ENCODE measurements around the gene MCOLN3.

The MCOLN3 gene

DNA sequence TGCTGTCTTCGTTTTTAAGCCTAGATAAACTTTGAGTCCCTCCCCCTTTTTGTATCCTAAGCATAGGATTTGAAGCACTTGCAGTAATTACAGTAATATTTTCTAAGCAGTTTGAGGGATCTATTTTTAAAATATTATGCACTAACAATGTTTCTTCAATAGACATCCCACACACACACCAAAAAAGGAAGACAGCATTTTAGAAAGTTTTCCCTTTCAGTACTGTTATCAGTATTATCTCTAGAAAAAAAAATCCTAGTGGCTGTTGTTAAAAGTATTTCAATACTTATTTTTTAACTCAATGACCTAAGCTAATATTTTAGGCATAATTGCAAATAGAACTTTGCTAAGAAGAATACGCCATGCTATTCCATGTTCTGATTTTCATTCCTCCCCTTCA is 15.1 kb downstream of the MCOLN3 start:
- TF ChIP-seq, protein P1, sequence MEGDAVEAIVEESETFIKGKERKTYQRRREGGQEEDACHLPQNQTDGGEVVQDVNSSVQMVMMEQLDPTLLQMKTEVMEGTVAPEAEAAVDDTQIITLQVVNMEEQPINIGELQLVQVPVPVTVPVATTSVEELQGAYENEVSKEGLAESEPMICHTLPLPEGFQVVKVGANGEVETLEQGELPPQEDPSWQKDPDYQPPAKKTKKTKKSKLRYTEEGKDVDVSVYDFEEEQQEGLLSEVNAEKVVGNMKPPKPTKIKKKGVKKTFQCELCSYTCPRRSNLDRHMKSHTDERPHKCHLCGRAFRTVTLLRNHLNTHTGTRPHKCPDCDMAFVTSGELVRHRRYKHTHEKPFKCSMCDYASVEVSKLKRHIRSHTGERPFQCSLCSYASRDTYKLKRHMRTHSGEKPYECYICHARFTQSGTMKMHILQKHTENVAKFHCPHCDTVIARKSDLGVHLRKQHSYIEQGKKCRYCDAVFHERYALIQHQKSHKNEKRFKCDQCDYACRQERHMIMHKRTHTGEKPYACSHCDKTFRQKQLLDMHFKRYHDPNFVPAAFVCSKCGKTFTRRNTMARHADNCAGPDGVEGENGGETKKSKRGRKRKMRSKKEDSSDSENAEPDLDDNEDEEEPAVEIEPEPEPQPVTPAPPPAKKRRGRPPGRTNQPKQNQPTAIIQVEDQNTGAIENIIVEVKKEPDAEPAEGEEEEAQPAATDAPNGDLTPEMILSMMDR (IDR thresholded peaks at IDR 0.05; ENCODE audit: low read depth, low read length, missing control alignments) = no peak
- DNase-seq (ENCODE audit: extremely low read depth, low read depth) = no peak
- H3K4me3 ChIP-seq (replicated peaks; ENCODE audit: low read depth, low read length) = no peak overlapping the region

DNA sequence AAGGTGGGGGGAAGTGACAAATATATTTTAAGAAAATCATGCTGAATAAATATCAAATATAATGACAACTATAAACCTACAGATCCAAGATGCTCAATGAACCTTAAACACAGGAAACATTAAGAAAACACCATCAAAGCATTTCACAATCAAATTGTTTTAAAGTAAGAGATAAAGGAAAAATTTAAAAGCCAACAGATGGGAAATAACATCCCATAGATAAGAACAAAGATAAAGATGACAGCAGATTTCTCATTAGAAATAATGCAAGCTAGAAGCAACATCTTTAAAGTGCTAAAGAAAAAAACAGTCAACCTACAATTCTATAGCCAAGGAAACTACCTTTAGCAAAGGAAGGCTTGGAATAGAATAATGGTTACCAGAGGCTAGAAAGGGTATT is 17.8 kb downstream of the MCOLN3 start:
- DNase-seq (ENCODE audit: extremely low read depth, low read depth) = no peak
- H3K4me3 ChIP-seq (replicated peaks; ENCODE audit: low read depth, low read length) = no peak overlapping the region

DNA sequence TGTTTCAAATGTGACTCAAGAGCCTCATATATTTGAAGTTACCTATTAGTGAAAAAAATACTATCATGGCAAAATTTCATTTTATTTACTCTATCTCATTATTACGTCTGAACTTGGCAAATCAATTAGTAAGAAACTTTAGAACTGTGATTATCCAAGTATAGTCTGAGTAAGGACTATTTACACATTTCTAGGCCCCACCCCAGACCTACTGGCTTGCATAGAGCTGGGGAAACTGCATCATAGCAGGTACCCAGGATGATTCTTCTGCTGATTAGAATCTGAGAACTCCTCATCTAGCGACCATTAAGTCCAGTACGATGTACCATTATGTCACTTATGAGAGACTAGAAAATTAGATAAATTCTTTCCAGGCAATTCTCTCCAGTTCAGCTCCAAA is 20.1 kb downstream of the MCOLN3 start:
- TF ChIP-seq, protein P1 (IDR thresholded peaks at IDR 0.05; ENCODE audit: low read depth, low read length, missing control alignments) = no peak
- no peak for DNase-seq (ENCODE audit: extremely low read depth, low read depth)

More for the DNA sequence above, 17.8 kb downstream of the MCOLN3 start:
- TF ChIP-seq, protein P1 (IDR thresholded peaks at IDR 0.05; ENCODE audit: low read depth, low read length, missing control alignments) = no peak

DNA sequence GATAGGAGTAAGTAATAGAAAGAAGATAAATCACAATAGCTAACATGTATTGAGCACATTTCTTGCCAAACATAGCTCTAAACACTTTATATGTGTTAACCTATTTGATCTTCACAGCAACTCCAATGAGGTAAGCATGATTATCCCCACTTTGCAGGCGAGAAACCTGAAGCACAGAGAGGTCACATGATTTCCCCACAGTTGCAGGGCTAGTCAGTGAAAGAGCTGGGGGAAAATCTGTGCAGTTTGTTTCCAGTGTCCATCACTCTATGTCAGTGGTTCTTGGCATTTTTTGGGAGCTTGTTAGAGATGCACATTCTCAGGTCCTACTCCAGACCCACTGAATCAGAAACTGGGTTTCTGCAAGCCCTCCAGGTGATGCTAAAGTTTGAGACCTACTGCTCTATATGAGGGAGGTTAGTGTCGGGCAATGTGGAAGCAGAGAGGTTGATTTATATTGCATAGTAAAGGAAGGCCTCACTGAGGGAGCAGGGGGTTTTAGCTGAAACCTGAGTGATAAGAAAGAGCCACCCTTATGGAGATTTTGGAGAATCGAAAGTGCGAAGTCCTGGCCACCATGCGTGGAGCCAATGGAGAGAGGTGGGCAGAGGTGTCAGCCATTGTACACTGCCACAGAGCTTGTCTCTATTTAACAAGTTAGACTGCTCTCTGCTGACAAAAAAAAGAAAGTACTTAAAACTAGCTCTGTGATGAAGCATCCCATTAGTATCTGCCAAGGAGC is 20.9 kb downstream of the MCOLN3 start:
- DNase-seq (ENCODE audit: extremely low read depth, low read depth) = peak; percentile 6
- TF ChIP-seq, protein P1 (IDR thresholded peaks at IDR 0.05; ENCODE audit: low read depth, low read length, missing control alignments) = no peak
- no peak overlapping the region for H3K4me3 ChIP-seq (replicated peaks; ENCODE audit: low read depth, low read length)

More for the DNA sequence above, 20.1 kb downstream of the MCOLN3 start:
- no peak overlapping the region for H3K4me3 ChIP-seq (replicated peaks; ENCODE audit: low read depth, low read length)

DNA sequence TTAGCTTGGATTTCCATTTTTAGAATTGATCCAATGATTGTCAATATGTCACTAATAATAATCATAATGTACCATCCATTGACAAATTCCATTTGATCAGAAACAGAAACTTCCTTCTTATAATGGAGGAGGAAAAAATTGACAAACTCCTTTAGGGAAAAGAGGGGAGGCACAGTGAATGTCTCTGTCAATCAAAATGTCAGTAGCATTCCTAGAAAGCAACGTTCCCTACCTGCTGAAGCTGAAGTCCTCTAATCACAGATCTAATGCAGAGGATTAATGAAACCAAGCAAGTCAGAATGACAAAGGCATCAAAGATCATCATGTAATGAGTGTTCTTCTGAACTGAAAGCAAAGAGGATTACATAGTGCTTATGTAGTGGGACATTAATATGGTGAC is 22.4 kb downstream of the MCOLN3 start:
- no peak overlapping the region for H3K4me3 ChIP-seq (replicated peaks; ENCODE audit: low read depth, low read length)
- DNase-seq (ENCODE audit: extremely low read depth, low read depth) = no peak
- TF ChIP-seq, protein P1 (IDR thresholded peaks at IDR 0.05; ENCODE audit: low read depth, low read length, missing control alignments) = no peak

DNA sequence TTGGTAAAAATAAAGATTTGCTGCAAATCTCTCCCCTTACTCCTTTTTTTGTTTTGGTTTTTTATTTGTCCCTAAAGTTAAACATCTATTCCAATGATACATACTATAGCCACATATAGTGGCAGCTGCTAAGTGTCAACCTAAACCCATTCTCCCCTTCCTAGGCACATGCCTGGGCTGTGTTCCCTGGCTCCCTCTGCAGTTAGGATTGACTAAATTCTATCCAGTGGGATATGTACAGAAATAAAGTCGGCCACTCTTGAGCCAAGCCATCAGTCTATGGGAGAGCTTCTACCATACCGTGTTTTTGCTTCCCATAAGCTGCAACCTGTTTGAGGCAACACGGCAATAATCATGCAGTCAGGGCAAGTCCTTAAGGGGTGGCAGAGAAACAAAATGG is 23.6 kb downstream of the MCOLN3 start:
- TF ChIP-seq, protein P1 (IDR thresholded peaks at IDR 0.05; ENCODE audit: low read depth, low read length, missing control alignments) = peak; percentile 2
- no peak overlapping the region for H3K4me3 ChIP-seq (replicated peaks; ENCODE audit: low read depth, low read length)
- no peak for DNase-seq (ENCODE audit: extremely low read depth, low read depth)

DNA sequence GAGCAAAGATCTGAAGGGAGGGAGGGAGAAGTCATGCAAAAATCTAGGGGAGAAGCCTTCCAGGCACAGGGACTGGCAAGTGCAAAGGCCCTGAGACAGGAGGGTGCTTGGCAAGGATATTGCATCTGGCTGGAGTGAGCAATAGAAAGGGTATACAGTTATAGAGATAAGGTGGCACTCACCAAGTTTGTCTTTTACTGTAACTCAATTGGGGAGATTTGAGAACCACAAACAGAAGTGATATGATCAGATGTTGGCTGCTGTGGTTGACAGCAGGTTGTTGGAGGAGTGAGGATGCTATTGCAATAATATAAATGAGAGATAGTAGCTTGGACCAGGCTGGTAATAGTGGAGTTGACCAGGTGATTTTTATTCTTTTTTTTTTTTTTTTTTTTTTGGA is 25.6 kb downstream of the MCOLN3 start:
- no peak overlapping the region for H3K4me3 ChIP-seq (replicated peaks; ENCODE audit: low read depth, low read length)
- TF ChIP-seq, protein P1 (IDR thresholded peaks at IDR 0.05; ENCODE audit: low read depth, low read length, missing control alignments) = no peak
- DNase-seq (ENCODE audit: extremely low read depth, low read depth) = no peak

All from HFF-Myc (cell line).